Islet of Langerhans (tissue), 1 donor: ENCODE measurements around the gene GOSR2.

Experiments used
- FAIRE-seq: peaks from one replicate; lab custom pipeline; 2011; peaks lifted over from hg19 to GRCh38; lab: Jason Lieb, UNC

GOSR2 gene

DNA sequence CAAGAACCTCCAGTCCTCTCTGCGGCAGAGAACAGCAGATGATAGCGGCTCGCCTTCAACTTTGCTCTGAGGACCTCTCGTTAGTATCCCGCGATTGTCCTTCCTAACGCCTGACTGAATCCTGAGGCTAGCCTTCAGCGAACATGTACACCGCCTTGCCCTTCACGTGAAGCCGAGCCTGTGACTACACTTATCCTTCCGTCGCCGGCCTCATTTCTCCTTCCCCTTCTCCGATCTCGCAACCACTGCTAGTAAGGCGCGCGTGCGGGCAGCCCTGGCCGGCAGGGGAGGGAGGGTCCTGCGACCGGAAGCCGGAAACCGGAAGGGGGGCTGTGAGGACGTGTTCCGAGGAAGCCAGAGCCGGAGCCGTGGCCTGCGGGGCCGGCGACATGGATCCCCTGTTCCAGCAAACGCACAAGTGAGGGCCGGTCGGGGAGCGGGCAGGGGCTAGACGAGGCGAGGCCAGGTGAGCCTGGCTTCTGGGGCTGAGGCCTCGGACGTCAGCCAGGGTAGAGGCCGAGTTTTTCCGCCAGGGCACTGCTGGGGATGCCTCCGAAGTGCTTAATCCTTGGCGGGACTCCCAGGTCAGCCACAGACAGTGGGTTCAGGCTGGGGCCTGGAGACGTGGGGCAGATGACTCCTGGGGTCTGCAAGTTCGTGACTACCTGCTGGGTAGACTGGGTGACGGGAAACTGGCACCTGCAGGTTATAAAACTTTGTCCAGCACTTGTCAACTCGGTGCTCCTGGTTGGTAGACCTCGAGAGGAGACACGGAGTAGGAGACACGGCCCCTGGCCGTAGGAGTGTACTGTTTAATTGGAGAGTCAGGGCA lies at the start of gene GOSR2:
GOSR2 (plus strand) TSS at position 357 of the 832 bp plus-strand sequence; CDS start at position 390, 33 bp downstream.
- no peak for FAIRE-seq

- no peak for FAIRE-seq
Measured at GRCh38 chr17:46873941-46874645, 48.9 kb upstream of the GOSR2 start.

DNA sequence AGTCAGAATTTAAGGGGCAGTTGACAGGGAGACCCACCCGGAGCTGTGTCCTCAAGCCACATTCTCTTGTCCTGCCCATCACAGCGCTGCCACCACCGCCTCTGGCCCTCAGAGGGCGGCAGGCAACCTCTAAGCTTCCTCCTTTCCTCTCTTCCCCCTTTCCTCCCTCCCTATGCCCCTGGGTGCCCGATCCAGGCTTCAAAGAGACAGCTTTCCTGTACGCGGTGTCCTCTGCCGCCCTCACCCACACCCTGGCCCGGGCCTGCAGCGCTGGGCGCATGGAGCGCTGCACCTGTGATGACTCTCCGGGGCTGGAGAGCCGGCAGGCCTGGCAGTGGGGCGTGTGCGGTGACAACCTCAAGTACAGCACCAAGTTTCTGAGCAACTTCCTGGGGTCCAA lies 48.1 kb upstream of the GOSR2 start:
- no peak for FAIRE-seq

- FAIRE-seq = no peak
Measured at GRCh38 chr17:46875849-46876352, 47.1 kb upstream of the GOSR2 start.

GRCh38 chr17:46876353-46876887 lies 46.5 kb upstream of the GOSR2 start:
- FAIRE-seq = no peak

DNA sequence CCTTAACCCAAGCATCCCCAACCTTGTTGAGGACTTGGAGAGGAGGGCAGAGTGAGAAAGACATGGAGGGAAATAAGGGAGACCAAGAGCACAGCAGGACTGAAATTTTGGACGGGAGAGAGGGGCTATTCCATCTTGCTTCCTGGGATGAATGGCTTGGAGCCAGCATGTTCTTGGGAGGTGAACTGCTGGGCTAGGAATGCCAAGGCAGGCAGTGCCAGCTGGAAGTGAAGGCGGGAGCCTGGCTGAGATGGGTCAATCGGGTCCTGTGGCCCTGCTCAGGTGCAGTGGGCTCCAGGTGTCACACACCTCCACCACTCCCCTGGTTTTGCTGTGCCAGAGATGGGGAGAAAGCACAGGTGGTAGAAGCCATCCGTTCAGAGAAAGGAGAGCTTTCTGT lies 46.0 kb upstream of the GOSR2 start:
- no peak for FAIRE-seq

GRCh38 chr17:46877466-46877865 lies 45.5 kb upstream of the GOSR2 start:
- no peak for FAIRE-seq

DNA sequence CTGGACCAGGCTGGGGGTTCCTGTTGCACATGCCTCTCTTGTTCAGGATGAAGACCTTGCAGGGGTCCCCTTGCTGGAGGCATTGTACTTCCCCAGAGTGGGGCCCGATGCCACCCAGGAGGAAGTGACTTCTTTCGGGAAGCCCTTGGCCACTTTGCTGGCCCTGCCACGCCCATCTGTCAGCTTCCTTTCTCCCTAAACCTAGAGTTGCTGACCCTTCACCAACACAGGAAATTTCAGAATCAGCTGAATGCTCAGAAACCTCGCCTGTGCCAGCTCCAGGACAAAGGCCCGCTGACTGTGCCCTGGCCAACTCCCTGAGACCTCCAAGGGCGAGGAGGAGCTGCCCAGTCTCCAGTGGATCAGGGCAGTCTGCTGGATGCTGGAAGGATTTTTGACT lies 44.9 kb upstream of the GOSR2 start:
- no peak for FAIRE-seq

GRCh38 chr17:46879101-46879500 lies 43.9 kb upstream of the GOSR2 start:
- no peak for FAIRE-seq

- no peak for FAIRE-seq
Measured at GRCh38 chr17:46881015-46881414, 41.9 kb upstream of the GOSR2 start.

DNA sequence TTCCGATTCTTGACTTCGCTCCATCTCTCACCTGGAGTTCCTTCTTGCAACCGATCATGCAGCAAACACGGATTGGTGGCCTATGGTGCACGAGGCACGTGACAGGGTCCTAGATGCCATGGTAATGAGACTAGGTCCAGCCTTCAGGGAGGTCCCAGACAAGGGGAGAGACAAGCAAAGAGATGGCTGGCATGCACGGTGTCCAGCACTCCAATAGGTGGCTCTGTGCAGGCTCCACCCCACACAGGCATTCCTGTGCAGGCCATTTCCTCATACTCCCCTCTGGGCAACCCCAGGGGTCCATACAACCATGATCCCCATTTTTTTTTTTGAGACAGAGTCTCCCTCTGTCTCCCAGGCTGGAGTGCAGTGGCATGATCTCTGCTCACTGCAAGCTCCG lies 40.3 kb upstream of the GOSR2 start:
- no peak for FAIRE-seq

DNA sequence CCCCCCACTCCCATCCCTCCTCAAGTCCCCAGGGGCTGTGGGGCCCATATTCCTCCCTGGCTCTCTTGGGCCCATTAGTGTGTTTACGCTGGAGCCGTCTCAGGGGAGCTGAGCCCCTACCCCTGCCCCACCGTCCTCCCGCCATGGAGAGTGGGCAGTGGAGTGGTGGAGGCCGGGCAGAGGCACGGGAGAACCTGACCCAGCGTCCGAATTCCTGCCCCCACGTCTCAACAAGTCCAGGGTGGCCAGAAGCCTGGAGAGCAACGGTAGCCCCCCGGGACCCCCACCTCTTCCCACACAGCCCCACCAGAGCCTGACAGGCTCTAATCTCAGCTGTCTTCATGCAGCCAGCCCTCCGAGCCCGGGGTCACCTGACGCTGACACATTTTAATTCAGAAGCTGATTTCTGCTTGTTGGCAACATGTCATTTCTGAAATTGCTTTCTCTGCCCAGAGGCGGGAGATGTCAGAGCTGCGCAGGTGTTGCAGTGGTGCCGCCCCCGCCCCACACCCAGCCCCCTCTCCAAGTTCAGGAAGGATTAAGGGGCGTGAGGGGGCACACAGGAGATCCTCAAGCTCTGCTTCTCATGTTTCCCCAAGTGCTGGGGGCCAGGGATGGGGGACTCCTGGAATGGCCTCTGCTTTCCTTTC lies 39.0 kb upstream of the GOSR2 start:
- FAIRE-seq = no peak

DNA sequence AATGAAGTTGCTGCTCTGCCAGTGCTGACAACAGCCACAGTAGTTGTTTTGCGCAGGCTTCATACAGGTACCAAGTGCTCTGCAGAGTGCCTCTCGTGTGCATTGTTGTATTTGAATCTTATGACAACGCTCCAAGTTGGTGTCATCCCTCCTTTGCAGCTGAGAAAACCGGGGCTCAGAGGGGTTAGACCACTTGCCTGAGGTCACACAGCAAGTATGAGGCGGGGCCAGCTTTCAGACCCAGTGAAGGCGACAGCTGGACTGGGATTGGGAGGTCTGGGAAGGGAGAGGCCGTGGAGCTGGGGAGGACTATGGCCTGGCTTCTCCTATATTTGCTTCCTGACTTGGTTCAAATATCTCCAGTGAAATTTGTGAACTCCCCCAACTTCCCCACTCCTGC lies 38.4 kb upstream of the GOSR2 start:
- FAIRE-seq = no peak

DNA sequence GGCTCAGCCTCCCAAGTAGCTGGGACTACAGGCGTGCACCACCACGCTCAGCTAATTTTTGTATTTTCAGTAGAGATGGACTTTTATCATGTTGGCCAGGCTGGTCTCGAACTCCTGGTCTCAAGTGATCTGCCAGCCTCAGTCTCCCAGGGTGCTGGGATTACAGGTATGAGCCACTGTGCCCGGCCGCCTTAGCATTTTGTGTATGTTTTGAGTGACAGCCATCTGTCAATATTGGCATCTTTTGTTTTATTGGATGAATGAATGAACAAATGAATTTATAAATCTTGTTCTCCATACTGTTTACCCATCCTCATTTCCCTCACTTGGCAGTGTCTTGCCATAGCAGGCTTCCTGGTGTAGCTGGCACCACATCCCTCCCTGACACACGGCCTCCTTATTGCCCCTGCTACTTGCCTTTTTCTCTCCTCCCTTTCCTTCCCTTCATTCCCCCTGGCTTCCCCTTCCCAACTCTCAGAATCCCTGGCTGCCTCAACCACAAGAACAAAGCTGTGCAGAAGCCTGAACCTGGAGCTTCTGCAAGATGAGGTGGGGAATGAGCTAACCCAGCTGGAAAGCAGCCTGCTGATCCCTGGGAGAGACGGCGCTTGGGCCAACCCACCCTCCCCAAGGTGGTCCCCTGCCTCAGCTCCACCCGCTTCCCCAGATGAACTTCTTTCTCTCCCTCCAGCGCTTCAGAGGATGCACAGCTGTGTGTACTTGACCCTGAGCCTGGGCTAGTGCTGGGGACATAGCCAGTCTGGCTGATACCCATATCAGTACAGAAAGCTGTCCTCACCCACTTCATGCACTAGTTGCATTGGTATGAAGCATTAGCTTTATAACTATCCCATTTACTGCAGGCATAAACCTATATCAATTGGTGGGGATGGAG lies 37.3 kb upstream of the GOSR2 start:
- FAIRE-seq = no peak

GRCh38 chr17:46886310-46886663 lies 36.7 kb upstream of the GOSR2 start:
- no peak for FAIRE-seq

GRCh38 chr17:46887717-46888116 lies 35.2 kb upstream of the GOSR2 start:
- no peak for FAIRE-seq

DNA sequence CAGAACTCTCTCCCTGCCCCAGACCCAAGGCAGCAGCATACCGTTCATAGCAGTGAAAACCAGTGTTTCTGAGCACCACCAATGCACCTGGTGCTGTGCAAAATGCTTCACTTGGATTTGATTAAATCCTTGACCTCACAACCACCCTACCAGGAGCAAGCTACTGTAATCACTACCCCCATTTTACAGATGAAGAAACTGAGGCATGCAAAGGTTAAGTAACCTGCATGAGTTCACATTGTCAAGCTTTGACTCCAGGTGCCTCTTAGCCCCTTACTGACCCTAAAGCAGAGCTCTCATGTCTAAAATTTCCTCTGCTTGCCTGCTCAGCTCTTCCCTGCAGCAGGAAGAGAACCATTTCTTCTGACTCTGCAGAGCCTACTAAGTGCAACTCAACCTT lies 34.2 kb upstream of the GOSR2 start:
- FAIRE-seq = no peak

DNA sequence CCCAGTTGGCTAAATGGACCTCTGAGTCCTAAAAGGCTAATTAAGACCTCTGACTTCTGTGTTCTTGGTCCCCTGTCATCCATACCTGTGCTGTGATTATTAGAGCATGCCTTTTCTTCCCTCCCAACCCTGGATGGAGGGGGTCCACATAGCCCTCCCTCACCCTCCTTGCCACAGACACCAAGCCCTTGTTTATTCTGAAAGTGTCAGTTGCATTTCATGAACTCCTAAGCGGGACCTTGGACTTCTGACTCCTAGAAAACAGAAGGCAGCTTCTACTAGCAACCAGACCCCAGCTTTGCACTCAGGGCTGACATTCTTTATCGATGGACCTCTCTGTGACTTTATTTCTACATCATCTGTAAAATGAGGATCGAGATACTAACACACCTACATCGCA lies 33.4 kb upstream of the GOSR2 start:
- no peak for FAIRE-seq

DNA sequence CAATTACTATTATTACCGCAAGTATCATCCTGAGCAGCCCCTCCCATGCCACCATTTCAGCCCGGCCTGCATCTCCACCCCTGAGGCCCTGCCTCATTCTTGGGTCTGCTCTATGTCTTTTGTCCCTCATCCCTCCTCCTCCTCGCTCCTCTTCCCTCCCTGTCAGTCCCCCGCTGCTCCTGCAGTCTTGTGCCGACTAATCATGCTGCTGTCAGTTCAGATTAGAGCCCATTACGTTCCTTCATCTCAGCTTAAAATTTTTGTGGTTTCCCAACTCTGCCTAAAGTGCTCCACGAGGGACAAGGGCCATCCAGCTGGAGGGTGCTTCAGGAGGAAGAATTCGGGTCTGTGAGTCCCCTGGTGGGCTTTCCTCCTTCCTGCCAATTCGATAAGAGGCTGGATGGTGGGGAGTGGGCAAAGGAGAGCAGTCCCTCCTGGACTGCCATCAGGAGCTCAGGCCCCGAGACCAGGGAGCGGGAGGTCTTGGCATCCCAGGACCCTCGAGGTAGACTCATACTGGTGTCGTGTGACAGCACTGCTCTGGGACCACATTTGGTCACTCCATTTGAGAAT lies 32.9 kb upstream of the GOSR2 start:
- no peak for FAIRE-seq

DNA sequence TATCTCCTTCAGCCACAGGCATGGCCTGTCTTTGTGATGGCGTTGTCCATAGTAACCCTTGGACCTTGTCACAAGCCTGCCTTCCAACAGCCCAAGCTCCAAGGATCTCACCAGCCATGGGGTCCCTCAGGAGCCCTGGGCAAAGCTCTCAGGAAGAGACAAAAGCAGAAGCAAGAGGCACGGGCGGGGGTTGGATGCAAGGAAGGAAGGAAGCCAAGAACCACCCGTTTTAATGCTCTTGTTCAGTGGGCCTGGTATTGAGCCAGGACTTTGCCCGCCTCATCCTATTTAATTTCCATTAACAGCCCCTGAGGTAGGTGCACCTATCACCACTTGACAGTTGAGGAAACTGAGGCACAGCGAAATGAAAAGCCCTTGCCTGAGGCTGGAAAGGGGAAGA lies 32.3 kb upstream of the GOSR2 start:
- FAIRE-seq = no peak

DNA sequence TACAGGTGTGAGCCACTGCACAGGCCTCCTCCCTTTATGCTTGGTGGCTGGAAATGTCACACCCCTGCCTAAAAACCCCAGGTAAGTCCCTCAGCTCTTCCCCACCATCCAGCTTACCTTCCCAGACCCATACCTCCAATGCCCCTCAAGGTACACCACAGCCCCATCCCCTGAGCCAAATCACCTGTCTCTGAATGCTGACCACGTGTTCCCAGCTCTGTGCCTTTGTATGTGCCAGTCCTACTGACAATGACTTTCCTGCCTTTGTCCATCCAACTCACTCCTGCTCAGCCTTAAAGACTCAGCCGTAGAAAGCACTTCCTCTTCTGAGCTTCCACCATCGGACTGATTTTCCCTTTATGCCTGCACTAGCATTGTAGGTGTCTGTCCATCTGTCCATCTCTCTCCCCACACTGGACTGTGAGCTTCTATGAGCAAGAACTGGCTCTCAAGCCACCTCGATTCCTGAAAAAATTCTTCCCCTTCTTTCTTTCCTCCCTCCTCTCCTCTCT lies 30.7 kb upstream of the GOSR2 start:
- no peak for FAIRE-seq
